HG02678 (cell line): ENCODE measurements around the gene SRGN.

Experiments
- ATAC-seq: cut with Tn5 transposase; IDR thresholded peaks from one replicate; pipeline ENCODE4 v1.9.1; 2021; ENCODE audit warnings: mild to moderate bottlenecking, moderate library complexity; ENCODE audit not compliant: unreplicated experiment

The SRGN gene

DNA sequence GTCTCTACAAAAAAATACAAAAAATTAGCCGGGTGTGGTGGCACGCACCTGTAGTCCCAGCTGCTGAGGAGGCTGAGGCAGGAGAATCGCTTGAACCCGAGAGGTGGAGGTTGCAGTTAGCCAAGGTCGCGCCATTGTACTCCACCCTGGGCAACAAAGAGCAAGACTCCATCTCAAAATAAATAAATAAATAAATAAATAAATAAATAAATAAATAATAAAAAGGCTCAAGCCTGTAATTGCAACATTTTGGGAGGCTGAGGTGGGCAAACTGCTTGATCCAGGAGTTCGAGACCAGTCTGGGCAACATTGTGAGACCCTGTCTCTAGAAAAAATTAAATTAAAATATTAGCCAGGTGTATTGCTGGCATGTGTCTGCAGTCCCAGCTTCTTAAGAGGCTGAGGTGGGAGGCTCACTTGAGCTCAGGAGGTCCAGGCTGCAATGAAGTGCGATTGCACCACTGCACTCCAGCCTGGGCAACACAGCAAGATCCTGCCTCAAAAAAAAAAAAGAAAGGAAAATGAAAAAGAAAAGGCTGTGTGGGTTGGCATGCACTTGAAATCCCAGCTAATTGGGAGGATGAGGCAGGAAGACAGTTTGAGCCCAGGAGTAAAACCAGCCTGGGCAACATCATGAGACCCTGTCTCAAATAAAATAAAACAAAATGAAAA lies 27.6 kb upstream of the SRGN start:
- ATAC-seq, result no peak

DNA sequence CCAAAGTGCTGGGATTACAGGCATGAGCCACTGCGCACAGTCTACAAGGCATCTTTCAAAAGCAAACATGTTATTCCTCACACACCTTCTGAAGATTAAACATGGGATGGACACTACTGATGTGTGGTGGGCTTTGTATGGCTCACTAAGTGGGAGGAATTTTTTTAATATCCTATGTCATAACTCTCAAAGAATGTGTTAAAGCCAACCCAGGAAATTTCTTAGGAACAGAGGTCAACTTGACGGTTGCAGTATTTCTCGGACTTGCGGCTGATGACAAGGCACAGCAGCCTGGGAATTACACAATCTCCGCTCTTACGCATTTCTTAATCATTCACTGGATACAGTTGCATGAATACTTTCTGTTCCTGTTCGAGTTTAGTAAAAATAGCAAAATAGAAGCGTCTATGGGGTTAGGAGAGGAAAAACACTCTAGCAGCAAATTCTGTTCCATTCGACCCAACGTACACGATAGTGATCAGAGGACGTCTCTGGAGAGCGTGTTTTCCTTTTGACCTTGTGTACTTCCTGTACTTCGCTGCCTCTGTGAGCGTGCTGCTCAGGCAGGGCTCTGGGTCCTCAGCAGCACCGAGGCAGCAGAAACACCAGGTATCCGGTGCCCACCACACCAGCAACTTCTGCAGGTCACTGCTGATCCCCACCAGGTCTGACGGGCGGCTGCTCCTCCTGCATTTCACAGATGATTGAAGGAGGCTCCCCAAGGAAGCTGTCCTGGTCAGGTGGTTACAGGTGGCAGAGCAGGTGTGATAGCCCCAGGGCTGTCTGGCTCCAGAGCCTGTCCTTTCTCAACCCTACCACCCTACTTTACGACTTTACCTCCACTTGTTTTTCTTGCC lies 26.4 kb upstream of the SRGN start:
- peak; percentile 47 for ATAC-seq

DNA sequence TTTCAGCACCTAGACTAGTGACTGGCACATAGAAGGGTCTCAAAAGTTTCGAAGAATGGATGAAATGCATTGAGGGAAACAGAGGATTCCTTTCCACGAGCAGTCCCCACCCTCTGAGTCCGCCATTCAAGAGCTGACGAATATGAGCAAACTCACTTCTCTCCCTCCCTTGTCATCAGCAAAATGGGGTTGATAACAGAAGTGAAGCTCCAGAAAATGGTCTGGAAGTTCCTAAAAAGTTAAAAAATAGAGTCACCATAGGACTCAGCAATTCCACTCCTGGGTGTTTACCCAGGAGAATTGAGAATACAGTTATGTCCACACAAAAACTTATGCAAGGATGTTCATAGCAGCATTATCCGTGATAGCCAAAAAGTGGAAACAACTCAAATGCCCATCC lies 25.0 kb upstream of the SRGN start:
- ATAC-seq, result no peak

DNA sequence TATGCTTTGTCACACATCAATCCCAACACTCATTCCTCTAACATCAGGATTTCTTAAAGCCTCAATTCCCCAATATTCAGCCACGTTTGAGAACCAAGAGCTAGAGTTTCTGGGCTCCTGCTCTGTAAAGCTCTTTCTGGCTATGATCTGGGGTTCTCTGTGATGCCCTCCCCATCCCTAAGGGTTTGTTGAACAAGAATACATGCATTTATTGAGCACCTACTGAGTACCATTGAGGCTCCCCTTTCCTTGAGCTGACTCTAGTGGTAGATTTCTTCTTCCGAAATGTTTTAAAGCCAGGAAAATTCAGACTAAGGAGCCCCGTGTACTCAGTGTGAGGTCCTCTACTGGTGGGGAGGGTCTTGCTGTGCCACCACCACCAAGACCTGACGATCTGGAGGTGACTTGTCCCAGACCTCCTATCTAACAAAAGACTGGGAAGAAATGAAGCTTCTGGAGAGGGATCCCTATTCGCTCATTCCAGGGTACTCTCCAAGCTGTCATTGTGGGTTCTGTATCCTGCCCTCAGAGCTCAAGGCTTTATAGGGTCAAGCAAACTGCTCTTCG lies 23.1 kb upstream of the SRGN start:
- no peak for ATAC-seq

DNA sequence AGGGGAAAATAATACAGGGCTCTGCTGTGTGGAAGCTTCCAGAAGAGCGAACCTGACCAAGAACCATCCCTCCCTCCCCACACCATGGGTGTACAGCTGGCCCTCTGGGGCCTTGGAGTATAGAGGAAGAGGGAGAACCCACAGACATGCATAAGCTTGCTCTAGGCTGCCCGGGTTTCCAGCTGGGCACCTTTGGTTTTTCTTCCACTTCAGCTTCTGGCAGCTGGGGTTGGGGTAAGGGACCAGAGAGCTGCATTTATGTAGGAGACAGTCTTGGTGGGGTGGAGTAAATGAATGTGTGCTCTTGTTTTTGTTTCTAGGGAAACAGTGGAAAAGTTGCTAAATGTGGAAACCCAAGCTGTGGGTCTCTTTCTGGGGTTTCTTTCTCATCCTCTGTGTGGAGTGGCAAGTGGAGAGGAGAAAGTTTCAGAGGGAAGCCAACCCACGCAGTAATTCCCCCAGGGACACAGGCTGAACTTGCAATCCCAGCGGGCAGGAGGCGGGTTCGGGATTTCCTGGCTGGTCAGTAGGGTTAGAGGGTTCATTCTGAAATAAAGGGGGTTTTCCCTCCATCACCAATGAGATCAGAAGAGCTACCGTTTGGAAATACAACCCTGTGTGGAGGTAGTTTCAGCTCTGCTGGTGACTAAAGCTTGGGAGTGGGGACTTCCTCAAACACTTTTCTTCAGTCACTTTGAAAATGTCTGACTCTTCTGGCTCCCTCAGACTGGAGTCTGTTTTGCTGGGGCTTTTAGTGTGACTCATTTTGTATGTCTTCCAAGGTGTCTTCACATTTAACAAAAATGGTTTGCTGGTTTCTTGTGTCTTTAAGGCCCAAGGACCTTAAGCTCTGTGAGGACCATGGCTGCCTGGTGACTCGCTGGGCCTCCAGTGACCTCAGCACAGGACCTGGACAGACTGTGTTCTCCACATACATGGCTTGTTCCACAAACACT lies 22.2 kb upstream of the SRGN start:
- ATAC-seq, result peak; percentile 55

DNA sequence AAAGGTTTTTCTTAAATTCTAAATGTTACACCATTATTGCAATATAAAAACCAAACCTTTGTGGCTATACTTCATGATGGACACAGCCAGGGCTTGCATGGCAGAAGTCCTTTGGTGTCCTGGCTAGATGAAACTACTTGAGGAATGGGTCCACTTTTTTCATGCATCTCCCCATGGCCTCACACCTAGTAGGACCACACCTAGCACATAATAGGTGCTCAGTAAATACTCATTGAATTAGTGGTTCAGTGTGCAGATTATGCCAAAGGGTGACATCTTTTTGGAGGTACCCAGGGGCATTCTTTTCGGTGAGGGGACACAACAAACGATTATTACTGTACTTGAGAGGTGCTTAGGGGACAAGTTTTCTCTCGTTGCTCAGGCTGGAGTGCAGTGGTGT lies 20.7 kb upstream of the SRGN start:
- ATAC-seq, result no peak

DNA sequence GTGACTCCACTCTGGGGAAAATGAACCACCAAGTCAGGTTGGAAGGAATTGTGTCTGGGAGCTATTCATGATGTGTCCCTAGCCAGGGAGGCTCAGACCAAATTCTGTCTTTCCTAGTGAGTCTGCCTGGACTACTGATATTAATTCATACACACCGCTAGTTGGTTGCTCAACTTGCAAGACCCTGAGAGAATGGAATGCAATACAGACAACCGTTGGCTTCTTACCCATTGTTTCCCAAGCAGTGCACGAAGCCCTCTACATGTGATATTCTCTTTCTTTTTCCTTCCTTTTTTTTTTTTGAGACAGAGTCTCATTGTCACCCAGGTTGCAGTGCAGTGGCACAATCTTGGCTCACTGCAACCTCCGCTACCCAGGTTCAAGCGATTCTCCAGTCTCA lies 19.4 kb upstream of the SRGN start:
- no peak for ATAC-seq

DNA sequence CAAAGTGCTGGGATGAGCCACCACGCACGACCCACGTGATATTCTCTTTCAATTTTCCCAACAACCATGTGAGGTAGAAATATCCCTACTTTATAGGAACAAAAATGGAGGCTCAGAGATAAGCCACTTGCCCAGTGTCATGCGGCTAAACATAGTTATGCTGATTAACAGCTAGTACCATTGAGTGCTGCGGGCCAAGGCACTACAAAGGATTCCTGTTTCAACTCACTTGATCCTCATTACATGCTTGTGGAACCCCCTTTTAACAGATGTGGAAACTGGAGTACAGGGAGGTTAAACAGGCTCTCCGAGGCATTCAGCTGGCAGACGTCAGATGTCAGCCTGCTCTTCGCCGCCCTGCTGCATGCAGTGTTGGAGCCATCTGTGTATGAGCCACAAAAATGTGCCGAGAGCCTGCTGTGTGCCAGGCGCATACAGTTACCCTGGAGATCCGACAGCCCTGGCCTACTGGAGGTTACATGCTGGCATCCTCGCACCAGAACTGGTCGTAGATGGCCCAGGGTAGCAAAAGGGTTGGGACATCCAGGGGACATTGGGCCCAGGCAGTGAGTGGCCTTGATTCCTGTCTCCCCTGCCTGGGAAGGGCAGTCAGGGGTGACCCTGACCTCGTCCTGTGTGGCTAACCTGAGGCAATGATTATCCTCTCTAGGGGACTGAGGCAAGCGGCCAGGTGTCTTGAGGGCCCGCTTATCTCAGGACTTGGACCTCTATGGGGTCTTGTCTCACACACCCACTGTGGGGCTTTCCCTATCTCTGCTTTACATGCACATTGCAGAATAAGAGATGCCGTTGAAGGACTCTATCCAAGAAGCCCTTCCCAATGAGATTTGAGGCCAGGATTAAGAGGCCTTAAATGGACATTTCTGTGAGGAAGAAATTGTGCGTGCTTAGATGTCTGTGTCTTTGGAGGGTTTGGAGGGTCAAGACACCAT lies 18.5 kb upstream of the SRGN start:
- no peak for ATAC-seq

DNA sequence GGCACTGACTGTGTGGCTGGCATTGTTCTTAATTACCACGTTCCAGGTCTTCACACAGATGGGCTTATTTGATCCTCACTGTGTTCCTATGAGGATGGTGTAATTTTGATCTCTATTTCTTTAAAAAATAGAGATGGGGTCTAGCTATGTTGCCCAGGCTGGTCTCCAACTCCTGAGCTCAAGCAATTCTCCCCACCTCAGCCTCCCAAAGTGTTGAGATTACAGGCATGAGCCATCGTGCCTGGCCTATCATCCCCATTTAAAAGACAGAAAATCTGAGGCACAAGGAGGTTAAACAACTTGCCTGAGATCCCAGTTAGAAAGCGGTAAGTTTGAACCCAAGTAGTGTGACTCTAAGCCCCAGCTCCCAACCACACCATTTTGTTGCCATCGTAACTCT lies 17.0 kb upstream of the SRGN start:
- no peak for ATAC-seq

DNA sequence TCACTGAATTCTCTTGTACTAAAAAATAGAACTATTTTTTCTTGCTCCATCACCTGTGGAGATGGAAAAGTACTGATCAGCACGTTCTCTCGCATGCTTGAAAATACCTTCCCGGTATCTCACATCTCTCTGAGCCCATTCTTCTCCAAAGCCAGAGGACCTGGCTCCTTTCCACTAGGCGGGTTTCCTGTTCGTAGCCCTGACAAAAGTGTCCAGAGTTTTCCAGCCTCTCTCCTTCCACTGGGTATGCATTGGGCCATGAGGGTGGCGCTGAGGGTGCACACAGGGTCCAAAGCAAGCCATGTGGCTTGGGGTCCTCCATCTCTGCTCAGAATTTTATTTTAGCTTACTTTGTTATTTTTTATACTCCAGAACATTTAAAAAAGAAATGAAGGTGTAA lies 16.3 kb upstream of the SRGN start:
- no peak for ATAC-seq

DNA sequence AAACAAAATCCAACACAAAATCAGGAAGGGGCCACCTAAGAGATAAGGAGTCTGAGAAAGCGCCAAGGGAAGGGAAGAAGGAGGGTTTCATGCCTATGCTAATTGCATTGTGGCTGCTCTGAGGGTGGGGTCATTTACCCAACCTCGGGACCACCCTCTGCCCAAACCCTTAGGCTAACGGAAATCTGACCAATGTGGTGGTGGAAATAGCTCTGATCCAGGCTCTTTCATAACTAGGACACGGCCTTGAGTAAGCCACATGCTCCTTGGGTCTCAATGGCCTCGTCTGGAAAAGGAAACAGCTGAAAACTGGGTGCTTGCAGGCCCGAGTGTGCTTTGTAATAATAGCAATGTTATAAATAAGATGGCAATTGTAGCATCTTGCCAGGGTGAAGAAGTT lies 14.9 kb upstream of the SRGN start:
- no peak for ATAC-seq

DNA sequence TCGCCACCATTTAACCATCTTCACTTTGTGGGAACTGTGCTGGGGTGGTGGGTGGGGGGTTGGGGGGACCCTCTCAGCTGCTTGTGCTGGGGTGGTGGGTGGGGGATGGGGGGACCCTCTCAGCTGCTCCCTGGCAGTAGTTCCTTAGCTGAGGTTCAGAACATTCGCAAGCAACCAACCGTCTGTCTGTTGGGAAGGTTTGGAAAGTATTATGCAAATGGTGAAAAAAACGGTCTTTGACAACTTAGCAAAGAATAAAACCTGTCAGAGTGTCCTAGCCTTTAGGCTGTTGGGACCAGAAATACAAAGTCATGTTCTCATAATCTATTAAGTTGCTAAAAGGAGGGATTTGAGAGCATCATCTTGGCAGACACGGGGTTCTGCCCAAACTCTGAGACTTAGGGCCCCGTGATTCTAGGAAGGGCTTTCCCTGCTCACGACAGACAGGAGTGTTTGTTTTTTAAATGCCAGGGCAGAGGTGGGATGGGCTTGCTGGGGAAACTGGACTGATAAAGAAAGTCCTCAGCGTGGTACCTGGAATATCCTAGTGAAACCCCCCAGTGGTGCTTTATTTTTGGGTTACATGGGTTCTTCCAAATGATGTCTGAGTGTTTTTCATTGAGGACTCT lies 14.1 kb upstream of the SRGN start:
- no peak for ATAC-seq

DNA sequence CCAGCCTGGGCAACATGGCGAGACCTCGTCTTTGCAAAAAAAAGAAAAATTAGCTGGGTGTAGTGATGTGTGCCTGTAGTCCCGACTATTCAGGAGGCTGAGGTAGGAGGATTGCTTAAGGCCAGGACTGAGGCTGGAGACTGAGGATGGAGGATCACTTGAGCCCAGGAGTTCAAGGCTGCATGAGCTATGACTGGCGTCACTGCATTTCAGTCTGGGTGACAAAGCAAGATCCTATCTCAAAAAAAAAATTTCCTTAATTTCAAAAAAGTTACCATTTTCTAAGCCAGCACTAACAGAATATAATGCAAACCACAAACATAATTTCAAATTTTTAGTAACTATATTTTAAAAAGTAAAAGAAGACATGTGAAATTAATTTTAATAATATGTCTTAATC lies 13.4 kb upstream of the SRGN start:
- ATAC-seq, result no peak

DNA sequence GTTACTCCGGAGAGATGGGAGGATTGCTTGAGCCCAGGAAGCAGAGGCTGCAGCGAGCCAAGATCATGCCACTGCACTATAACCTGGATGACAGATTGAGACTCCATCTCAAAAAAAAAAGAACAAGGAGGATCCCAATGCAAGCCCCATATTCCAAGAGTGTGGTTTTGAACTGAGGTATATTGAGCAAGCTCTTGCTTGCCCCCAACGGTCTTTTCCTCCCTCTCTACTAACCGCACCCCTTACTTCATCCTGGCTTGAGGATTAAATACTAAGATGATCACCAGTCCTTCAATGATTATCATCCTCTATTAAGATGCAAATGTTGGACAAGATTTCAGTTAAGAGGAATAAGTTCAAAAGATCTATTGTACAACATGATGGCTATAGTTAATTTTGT lies 12.5 kb upstream of the SRGN start:
- ATAC-seq, result no peak

DNA sequence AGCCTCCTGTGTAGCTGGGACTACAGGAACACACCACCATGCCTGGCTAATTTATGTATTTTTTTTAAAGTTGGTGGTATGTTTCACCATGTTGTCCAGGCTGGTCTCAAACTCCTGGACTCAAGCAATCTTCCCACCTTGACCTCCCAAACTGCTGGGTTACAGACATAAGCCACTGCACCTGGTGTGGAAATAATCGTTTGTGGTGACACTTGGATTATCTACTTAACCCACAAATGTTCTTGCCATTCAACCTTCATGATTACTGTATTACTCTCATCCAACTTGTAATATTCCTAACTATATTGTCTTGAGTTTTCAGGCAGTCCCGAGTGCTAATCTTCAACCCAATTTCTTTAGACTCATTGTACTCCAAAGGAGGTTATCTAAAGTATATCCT lies 9.6 kb upstream of the SRGN start:
- ATAC-seq, result no peak

DNA sequence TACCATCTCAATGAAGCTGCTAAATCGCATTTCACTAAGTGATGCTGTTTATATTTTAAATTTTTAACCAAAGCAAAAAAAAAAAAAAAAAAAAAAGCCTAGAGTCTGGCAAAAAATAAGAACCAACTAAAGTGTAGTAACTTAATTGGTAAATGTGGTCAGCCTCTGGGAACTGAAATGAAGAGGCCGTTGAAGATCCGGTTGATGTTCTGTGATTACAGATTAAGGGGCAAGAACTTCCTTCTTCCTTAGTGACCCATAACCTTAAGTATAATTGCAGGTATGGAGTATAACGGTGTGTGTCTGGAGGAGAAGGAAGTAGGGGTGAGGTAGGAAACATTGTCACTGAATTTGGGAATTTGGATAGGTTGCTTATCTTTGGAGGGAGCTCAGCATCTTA lies 7.7 kb upstream of the SRGN start:
- no peak for ATAC-seq

DNA sequence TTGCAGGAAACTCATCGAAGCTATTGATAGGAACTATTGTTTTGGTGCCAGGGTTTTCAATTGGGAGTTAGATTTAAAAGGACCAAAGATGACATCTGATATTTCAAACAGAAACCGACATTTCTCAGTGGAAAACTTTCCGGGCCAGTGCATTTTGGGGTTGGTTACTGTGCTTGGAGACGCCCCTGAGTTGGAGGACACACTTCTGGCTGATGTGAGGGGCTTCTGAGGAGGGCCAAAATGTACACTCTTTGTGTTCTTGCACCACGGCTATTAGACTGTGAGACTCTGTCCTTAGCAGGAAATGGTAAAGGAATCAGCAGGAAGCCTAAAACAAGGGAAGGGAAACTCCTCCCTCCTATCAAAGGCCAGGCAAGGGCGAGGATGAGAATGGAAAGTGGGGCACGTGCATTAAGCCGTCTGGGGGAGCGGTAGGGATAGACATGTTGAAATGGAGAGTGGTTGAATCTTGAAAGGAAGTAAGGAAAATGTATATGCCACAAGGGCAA lies 1.8 kb upstream of the SRGN start:
- no peak for ATAC-seq

DNA sequence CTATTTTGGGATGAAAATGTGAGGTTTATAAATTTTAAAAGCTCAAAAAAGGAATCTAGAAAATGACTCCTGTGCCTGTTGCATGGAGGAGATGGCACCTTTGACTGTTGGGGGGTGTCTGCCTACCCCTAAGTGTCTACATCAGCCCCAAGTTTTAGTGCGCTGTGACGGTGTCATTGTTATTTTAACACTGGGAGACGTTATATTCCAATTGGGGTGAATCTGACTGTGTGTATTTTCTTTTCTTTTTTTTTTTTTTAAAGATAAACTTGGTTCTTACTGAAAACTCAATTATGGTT lies 517 bp downstream of the SRGN start:
- ATAC-seq, result no peak

DNA sequence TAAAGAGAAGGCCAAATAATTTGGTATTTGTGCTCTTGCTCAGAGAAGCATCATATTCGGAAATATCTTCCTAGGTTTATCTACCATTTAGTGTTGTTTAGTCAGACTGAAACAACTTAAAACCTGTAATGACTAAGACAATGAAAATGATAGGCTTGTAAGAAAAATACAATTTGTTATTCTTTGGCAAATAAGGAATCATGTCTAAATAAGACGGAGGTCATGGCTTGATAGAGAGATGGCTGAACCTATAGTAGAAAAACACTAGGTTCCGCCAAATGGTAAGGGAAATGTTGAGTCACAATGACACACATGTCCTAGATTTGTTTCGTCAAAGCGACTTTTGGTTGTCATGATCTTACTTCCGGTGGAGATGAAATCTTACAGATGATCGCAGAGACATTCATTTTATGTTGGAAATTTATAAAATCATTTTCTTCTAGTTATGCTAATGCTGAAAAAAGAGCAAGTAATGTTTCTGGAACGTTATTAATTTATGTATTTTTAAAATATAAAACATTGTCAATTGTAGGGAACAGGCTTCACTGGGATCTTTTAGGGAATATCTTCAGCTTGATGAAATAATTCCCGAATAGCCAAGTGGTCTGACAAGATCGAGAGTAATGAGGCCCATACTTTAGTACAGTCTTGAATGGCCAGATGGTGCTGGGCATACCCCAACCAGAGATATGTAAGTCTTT lies 1.0 kb downstream of the SRGN start:
- no peak for ATAC-seq
